ENCODE results near the gene CA6.
"Not testable (repeated sequence)": the region's sequence is repeated elsewhere in the genome, so short reads cannot be mapped to it uniquely, and the experiment has no call there.

Gene CA6

GRCh38 chr1:8943498-8944405 is 1.9 kb upstream of the CA6 start:
- H3K4me3 ChIP-seq (ENCODE audit: low read length), result no peak overlapping the region
- TF ChIP-seq ZNF274 (IDR thresholded peaks at IDR 0.05; ENCODE audit: low read depth, low read length), result no peak

GRCh38 chr1:8947127-8947691 is 1.5 kb downstream of the CA6 start:
- H3K4me3 ChIP-seq (ENCODE audit: low read length), result no peak overlapping the region

GRCh38 chr1:8950309-8950708 is 4.6 kb downstream of the CA6 start:
- no peak for TF ChIP-seq ZNF274 (IDR thresholded peaks at IDR 0.05; ENCODE audit: low read depth, low read length)
- H3K4me3 ChIP-seq (ENCODE audit: low read length), result no peak overlapping the region

More at GRCh38 chr1:8947127-8947691, 1.5 kb downstream of the CA6 start:
- no peak for TF ChIP-seq ZNF274 (IDR thresholded peaks at IDR 0.05; ENCODE audit: low read depth, low read length)

- TF ChIP-seq ZNF274 (IDR thresholded peaks at IDR 0.05; ENCODE audit: low read depth, low read length), result no peak
- H3K4me3 ChIP-seq (ENCODE audit: low read length), result no peak overlapping the region
Measured at GRCh38 chr1:8951231-8951630, 5.6 kb downstream of the CA6 start.

DNA sequence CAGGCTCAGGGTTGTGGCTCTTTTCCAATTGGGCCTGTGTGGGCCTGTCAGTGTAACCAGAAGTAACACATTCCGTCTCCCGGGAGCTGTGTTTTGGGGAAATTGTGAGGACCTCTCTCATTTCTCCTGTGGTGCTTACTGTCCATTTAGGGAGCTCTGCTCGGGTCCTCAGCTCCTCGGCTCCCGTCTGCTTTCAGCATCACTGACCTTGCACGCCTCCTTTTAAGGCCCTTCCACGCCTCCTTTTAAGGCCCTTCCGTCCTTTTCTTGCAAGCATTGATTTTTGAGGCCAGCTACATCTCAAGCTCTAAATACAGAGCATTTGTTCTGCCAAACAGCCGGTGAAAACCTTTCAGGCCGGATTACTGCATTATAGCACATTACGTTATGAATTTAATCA is 9.7 kb downstream of the CA6 start:
- TF ChIP-seq ZNF274 (IDR thresholded peaks at IDR 0.05; ENCODE audit: low read depth, low read length), result no peak
- H3K4me3 ChIP-seq (ENCODE audit: low read length), result no peak overlapping the region

GRCh38 chr1:8956461-8957349 is 11.0 kb downstream of the CA6 start:
- H3K4me3 ChIP-seq (ENCODE audit: low read length), result no peak overlapping the region
- TF ChIP-seq ZNF274 (IDR thresholded peaks at IDR 0.05; ENCODE audit: low read depth, low read length), result no peak

DNA sequence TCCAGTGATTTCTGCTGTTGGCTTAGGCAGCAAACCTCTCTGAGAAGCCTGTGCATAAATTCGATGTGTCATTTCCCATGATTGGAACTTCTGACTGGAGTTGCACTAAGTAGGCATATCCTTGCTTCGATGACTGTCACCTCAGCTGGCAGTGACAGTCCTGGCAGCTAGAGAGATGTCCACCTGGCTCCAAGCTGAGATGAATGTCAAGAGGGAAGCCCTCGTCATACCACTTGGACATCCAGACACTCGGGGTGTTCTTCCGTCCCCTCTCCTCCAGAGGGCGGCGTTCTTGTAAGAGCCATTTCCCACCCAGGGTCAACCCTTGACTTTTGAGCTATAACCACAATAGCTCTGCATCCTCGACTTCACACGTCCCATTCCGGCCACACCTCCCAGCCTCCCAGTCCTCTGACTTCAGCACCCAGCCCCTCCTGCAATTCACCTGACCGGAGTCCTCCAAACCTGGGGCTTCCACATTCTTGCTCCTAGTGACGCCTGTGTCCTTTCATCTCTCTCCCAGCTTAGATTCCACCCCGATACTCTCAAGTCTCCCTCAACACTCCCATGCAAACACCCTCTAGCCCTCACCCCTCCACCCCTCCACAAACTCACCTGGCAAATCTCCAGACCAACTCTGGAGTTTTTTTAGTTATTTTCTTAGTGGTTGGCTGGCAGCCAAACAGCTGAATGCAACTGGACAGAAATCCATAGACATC is 17.3 kb downstream of the CA6 start:
- no peak overlapping the region for H3K4me3 ChIP-seq (ENCODE audit: low read length)
- TF ChIP-seq ZNF274 (IDR thresholded peaks at IDR 0.05; ENCODE audit: low read depth, low read length), result no peak

DNA sequence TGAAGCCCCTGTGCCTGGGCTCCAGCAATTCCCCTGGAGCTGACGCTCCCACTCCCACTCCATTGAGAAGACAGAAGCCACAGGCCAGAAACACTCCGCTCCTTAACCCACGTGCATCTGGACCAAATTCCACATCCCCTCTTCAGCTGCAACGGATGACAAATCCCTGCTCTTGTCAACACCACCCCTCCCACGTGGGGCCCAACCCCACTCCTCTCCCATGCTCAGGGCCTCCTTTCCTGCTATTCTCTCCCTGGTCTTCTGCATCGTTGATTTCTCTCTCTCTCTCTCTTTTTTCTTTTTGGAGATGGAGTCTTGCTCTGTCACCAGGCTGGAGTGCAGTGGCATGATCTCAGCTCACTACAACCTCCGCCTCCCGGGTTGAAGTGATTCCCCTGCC is 18.3 kb downstream of the CA6 start:
- TF ChIP-seq ZNF274 (IDR thresholded peaks at IDR 0.05; ENCODE audit: low read depth, low read length), result no peak

GRCh38 chr1:8965121-8965820 is 19.6 kb downstream of the CA6 start:
- no peak overlapping the region for H3K4me3 ChIP-seq (ENCODE audit: low read length)
- TF ChIP-seq ZNF274 (IDR thresholded peaks at IDR 0.05; ENCODE audit: low read depth, low read length), result no peak

More for the DNA sequence above, 18.3 kb downstream of the CA6 start:
- no peak overlapping the region for H3K4me3 ChIP-seq (ENCODE audit: low read length)

GRCh38 chr1:8966606-8967005 is 20.9 kb downstream of the CA6 start:
- TF ChIP-seq ZNF274 (IDR thresholded peaks at IDR 0.05; ENCODE audit: low read depth, low read length), result no peak
- H3K4me3 ChIP-seq (ENCODE audit: low read length), result no peak overlapping the region

DNA sequence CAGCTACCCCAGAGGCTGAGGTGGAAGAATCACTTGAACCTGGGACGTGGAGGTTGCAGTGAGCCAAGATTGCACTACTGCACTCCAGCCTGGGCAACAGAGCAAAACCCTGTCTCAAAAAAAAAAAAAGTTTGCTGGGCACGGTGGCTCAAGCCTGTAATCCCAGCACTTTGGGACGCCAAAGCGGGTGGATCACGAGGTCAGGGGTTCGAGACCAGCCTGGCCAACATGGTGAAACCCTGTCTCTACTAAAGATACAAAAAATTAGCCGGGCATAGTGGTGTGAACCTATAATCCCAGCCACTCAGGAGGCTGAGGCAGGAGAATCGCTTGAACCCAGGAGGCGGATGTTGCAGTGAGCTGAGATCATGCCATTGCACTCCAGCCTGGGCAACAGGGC is 23.2 kb downstream of the CA6 start:
- H3K4me3 ChIP-seq (ENCODE audit: low read length), result not testable (repeated sequence)

- TF ChIP-seq ZNF274 (IDR thresholded peaks at IDR 0.05; ENCODE audit: low read depth, low read length), result no peak
- no peak overlapping the region for H3K4me3 ChIP-seq (ENCODE audit: low read length)
Measured at GRCh38 chr1:8969937-8970336, 24.3 kb downstream of the CA6 start.

DNA sequence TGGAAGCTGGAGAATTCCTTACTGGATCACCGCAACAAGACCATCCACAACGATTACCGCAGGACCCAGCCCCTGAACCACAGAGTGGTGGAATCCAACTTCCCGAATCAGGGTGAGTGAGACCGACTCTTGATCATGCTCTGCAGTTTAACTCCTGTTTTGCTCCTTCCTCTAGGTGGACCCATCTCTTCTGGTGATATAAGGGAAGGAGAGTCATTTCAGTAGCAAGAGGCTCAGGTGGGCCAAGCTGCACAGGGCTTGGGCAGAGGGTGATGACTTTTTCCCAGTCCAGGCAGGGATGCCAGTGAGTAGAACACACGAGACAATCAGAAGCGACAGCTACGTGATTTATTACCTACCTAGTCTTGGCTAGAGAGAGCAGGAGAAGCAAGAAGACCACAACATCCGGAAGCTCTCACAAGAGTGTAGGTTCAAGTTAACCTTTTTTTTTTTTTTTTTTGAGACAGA is 25.2 kb downstream of the CA6 start:
- no peak overlapping the region for H3K4me3 ChIP-seq (ENCODE audit: low read length)
- no peak for TF ChIP-seq ZNF274 (IDR thresholded peaks at IDR 0.05; ENCODE audit: low read depth, low read length)

Data from GM08714 (cell line).